GM12878 (cell line): ENCODE measurements around the gene CHRDL2. TPM values are rescaled to one million over a fixed set of nuclear protein-coding genes. Genes with fewer than 3 reads are reported as not detected.

Experiments
- ATAC-seq: fragments of 200-7000 bp; cut with Tn5 transposase; 3 replicates; pipeline ENCODE4 v1.9.1; 2020; ENCODE audit warnings: mild to moderate bottlenecking, moderate library complexity
- BruUV-seq: library from RNA; stranded (reverse); fragments of 400-500 nt; replicated peaks from 2 replicates; lab custom pipeline; 2021; lab: Mats Ljungman, UMichigan
- CTCF ChIA-PET: fragments of 300-600 bp; sonication (Branson Sonifier 250); formaldehyde crosslinking; extraction: SDS; loops from one replicate; lab custom pipeline; 2021; ENCODE audit warnings: inconsistent platforms; lab: Yijun Ruan, JAX
- POLR2A ChIA-PET: fragments of 350-600 bp; formaldehyde crosslinking; extraction: SDS; loops from one replicate; lab custom pipeline; 2021; ENCODE audit warnings: inconsistent platforms; lab: Charles Lee
- RAD21 ChIA-PET: fragments of 300-600 bp; sonication (Branson Sonifier 250); formaldehyde crosslinking; loops from one replicate; lab custom pipeline; 2023; ENCODE audit warnings: antibody characterized with exemption; ENCODE audit not compliant: unreplicated experiment; lab: Charles Lee
- SMC1A ChIA-PET: fragments of 300-600 bp; sonication (Branson Sonifier 250); formaldehyde crosslinking; loops from one replicate; lab custom pipeline; 2023; ENCODE audit not compliant: unreplicated experiment, uncharacterized antibody; lab: Charles Lee
- DNase-seq: peaks from one replicate; pipeline ENCODE4 v3.0.0-alpha.2; 2011; ENCODE audit warnings: low read depth, low spot score
- FAIRE-seq: peaks from 3 replicates; lab custom pipeline; 2011; peaks lifted over from hg19 to GRCh38; lab: Jason Lieb, UNC
- H2AFZ ChIP-seq: 2 replicates; pipeline ENCODE4 v1.6.0; 2011; ENCODE audit warnings: low read depth, low read length, control low read depth; ENCODE audit not compliant: control insufficient read depth
- H3K27ac ChIP-seq: 2 replicates; pipeline ENCODE4 v1.5.1; 2011; ENCODE audit warnings: control low read depth; ENCODE audit not compliant: control insufficient read depth, insufficient read depth
- H3K27me3 ChIP-seq, 2 experiments: replicated peaks in 1 of 2; 2 replicates each; pipeline versions ENCODE4 v1.6.0 to v1.6.1; 2011; ENCODE audit warnings: low read length in 1 of 2; ENCODE audit not compliant: control insufficient read depth in 2 of 2, insufficient read depth in 2 of 2
- H3K36me3 ChIP-seq, 2 experiments: 2 replicates each; pipeline ENCODE4 v1.5.1; 2011; ENCODE audit warnings: low read length in 1 of 2; ENCODE audit not compliant: control insufficient read depth in 2 of 2, insufficient read depth in 2 of 2
- H3K4me1 ChIP-seq: 2 replicates; pipeline ENCODE4 v1.6.1; 2011; ENCODE audit warnings: mild to moderate bottlenecking, low read length, moderate library complexity, mixed read lengths; ENCODE audit not compliant: control insufficient read depth, insufficient read depth
- H3K4me2 ChIP-seq: 2 replicates; pipeline ENCODE4 v1.6.0; 2011; ENCODE audit warnings: control low read depth; ENCODE audit not compliant: control insufficient read depth, insufficient read depth
- H3K4me3 ChIP-seq: fragments of 200-600 bp; sonication (generic); 2 replicates; pipeline ENCODE4 v1.5.1; 2016
- H3K79me2 ChIP-seq: 2 replicates; pipeline ENCODE4 v1.6.0; 2011; ENCODE audit warnings: low read length; ENCODE audit not compliant: control insufficient read depth, insufficient read depth
- H3K9ac ChIP-seq: 2 replicates; pipeline ENCODE4 v1.8.0; 2011; ENCODE audit warnings: low read length, control low read depth, mixed read lengths; ENCODE audit not compliant: control insufficient read depth, insufficient read depth
- H3K9me3 ChIP-seq: replicated peaks from 3 replicates; pipeline ENCODE4 v1.5.1; 2011; ENCODE audit warnings: mild to moderate bottlenecking, low read length; ENCODE audit not compliant: control insufficient read depth, insufficient read depth
- H4K20me1 ChIP-seq: 2 replicates; pipeline ENCODE4 v1.6.0; 2011; ENCODE audit not compliant: control insufficient read depth, insufficient read depth
- ATF2 ChIP-seq: IDR thresholded peaks from 2 replicates; pipeline ENCODE4 v1.6.1; 2012; ENCODE audit warnings: low read length, inconsistent platforms
- BACH1 ChIP-seq: fragments of 450-650 bp; IDR thresholded peaks from 2 replicates; pipeline ENCODE4 v1.6.1; 2017; ENCODE audit warnings: mild to moderate bottlenecking, borderline replicate concordance
- CHD1 ChIP-seq: IDR thresholded peaks from 2 replicates; pipeline ENCODE4 v1.6.1; 2012; ENCODE audit warnings: low read depth, low read length, improper control_type of control experiment
- CREB1 ChIP-seq: IDR thresholded peaks from 2 replicates; pipeline ENCODE4 v1.6.1; 2012; ENCODE audit warnings: low read depth, mild to moderate bottlenecking, inconsistent platforms
- CREM ChIP-seq: IDR thresholded peaks from 2 replicates; pipeline ENCODE4 v1.6.1; 2014; ENCODE audit warnings: antibody characterized with exemption, low read depth
- HDGF ChIP-seq: fragments of 450-650 bp; IDR thresholded peaks from 2 replicates; pipeline ENCODE4 v1.6.1; 2016; ENCODE audit warnings: antibody characterized with exemption
- HSF1 ChIP-seq: fragments of 150-350 bp; IDR thresholded peaks from 2 replicates; pipeline ENCODE4 v1.6.1; 2014; ENCODE audit warnings: mild to moderate bottlenecking, low read depth, low read length
- NFIC ChIP-seq: IDR thresholded peaks from 2 replicates; pipeline ENCODE4 v1.6.1; 2012; ENCODE audit warnings: low read depth, mild to moderate bottlenecking, inconsistent platforms, low read length, moderate library complexity
- NR2C2 ChIP-seq: IDR thresholded peaks from 2 replicates; pipeline ENCODE4 v1.6.1; 2011; ENCODE audit warnings: borderline replicate concordance, low read depth; ENCODE audit not compliant: control insufficient read depth, insufficient read length
- SMAD5 ChIP-seq: IDR thresholded peaks from 2 replicates; pipeline ENCODE4 v1.6.1; 2016; ENCODE audit warnings: antibody characterized with exemption, low read depth
- SREBF2 ChIP-seq: IDR thresholded peaks from 2 replicates; pipeline ENCODE4 v1.6.1; 2012; ENCODE audit warnings: mild to moderate bottlenecking, low read length
- TCF12 ChIP-seq: IDR thresholded peaks from 2 replicates; pipeline ENCODE4 v1.6.1; 2011; ENCODE audit warnings: low read depth, mild to moderate bottlenecking, low read length
- YY1 ChIP-seq: IDR thresholded peaks from 2 replicates; pipeline ENCODE4 v1.6.1; 2011; ENCODE audit warnings: low read depth, mild to moderate bottlenecking, low read length
- ZBED1 ChIP-seq: IDR thresholded peaks from 2 replicates; pipeline ENCODE4 v1.6.1; 2016; ENCODE audit warnings: borderline replicate concordance
- ZNF384 ChIP-seq: IDR thresholded peaks from 2 replicates; pipeline ENCODE4 v1.6.1; 2012; ENCODE audit warnings: low read depth, mild to moderate bottlenecking, low read length, improper control_type of control experiment, borderline replicate concordance
- ZNF592 ChIP-seq: fragments of 450-650 bp; IDR thresholded peaks from 2 replicates; pipeline ENCODE4 v1.6.1; 2017; ENCODE audit warnings: mild to moderate bottlenecking, moderate library complexity
- ZZZ3 ChIP-seq: IDR thresholded peaks from 2 replicates; pipeline ENCODE4 v1.6.1; 2011; ENCODE audit warnings: low read depth; ENCODE audit not compliant: control insufficient read depth, insufficient read length
- WGBS: methylation state at CpG from one replicate; pipeline ENCODE4 v1.1.6; 2016; ENCODE audit warnings: low lambda C conversion rate; ENCODE audit not compliant: insufficient replicate concordance, insufficient coverage; ENCODE audit errors: missing lambda C conversion rate; 5-methylcytosine and 5-hydroxymethylcytosine counted together
- in situ Hi-C: fragments of 300-500 bp; cut with MboI; formaldehyde crosslinking; loops from 9 replicates; pipeline ENCODE4 v1.14.3; 2018; ENCODE audit warnings: mixed read lengths
- intact Hi-C: fragments of 100-400 bp; cut with micrococcal nuclease; formaldehyde crosslinking; loops from one replicate; pipeline ENCODE4 v1.14.2; 2022; ENCODE audit not compliant: unreplicated experiment
- polyA plus RNA-seq, 11 experiments: library from polyadenylated mRNA; depleted of rRNA in 4 of 11; unstranded in 6 of 11; stranded (reverse) in 5 of 11; fragments of >200 nt; fragmentation: Nextera tagmentation in 4 of 11; fragmentation: Illumina TruSeq in 1 of 11; extraction: Ambion mirVana in 4 of 11; extraction: Trizol in 1 of 11; gene quantifications; 1 replicate in 1 of 11; 2 replicates in 10 of 11; pipeline versions ENCODE4 v1.2.1 to v1.2.3, GENCODE V29; 2011 to 2016; ENCODE audit warnings: inconsistent platforms in 2 of 11, missing spikeins in 2 of 11, low read depth in 1 of 11
- total RNA-seq, 4 experiments: library from RNA; depleted of rRNA in 3 of 4; stranded (reverse); fragments of >200 nt in 3 of 4; fragmentation: Illumina TruSeq in 1 of 4; extraction: Trizol in 1 of 4; gene quantifications; 2 replicates each; pipeline versions ENCODE4 v1.2.1 to v1.2.3, GENCODE V29; 2013 to 2021

Gene CHRDL2
- total and polyA plus RNA-seq, 10 of the 15 experiments (the other 5 are each of a cell fraction or from before 2014, with no cell fraction given): not detected

GRCh38 chr11:74699615-74700396 lies 31.4 kb downstream of the CHRDL2 start:
- no peak for ATAC-seq
- FAIRE-seq: no peak
- Histone ChIP-seq H3K27me3 (no peaks in the 10 kb centered on the region; a peak in 1 of 4 replicates), H3K9ac (no peak overlapping the region), H3K4me2 (no peak overlapping the region), H3K36me3 (no peaks in the 10 kb centered on the region), H2AFZ (no peak overlapping the region), H3K4me1 (no peaks in the 10 kb centered on the region; the same call in 1 of the 2 replicates), H3K27ac (no peak overlapping the region), H3K9me3 (no peaks in the 10 kb centered on the region), H3K4me3 (no peak overlapping the region), H4K20me1 (no peaks in the 10 kb centered on the region), H3K79me2 (no peaks in the 10 kb centered on the region)
- TF ChIP-seq HDGF: no peak
- TF ChIP-seq SMAD5: no peak
- TF ChIP-seq ZNF592: no peak
- TF ChIP-seq TCF12: no peak
- TF ChIP-seq ZBED1: no peak
- TF ChIP-seq CHD1: no peak
- no peak for TF ChIP-seq ZNF384
- no peak for TF ChIP-seq BACH1
- TF ChIP-seq CREM: no peak
- no peak for TF ChIP-seq ATF2
- TF ChIP-seq NFIC: no peak
- TF ChIP-seq HSF1: no peak
- TF ChIP-seq SREBF2: no peak
- no peak for TF ChIP-seq NR2C2
- no peak for TF ChIP-seq CREB1
- TF ChIP-seq ZZZ3: no peak
- no peak for TF ChIP-seq YY1
- RAD21 ChIA-PET: no interaction called here
- no TSS peak for BruUV-seq
- CTCF ChIA-PET: interaction anchor here (0.6 to 4.3 kb wide), 9 partner anchors 8 to 747 kb away, joined by 3 to 55 read pairs (median 5); no protein-coding TSS in a partner anchor
- in situ Hi-C loops: no loop called here
- POLR2A ChIA-PET: no interaction called here
- no peak for DNase-seq
- WGBS: 29% methylated on average over 9 of the region's 9 CpGs
- SMC1A ChIA-PET: interaction anchor here (4.2 kb wide), 1 partner anchor 39 kb away, joined by 21 read pairs; no protein-coding TSS in a partner anchor
- intact Hi-C loops: loop anchor here (5.0 kb wide), 1 partner anchor 37 kb away; no protein-coding TSS in a partner anchor
